Gastroesophageal sphincter (tissue), 4 donors: ENCODE measurements around the gene ETV4. TPM values are rescaled to one million over a fixed set of nuclear protein-coding genes. Genes with fewer than 3 reads are reported as not detected.

Experiments used
- ATAC-seq: fragments of 150-250 bp; one replicate; pipeline ENCODE4 v1.9.1; 2016; ENCODE audit warnings: mild to moderate bottlenecking, moderate library complexity
- H3K27ac ChIP-seq, 4 donors: fragments of 200-600 bp; sonication (generic) in 3 of 4; 1 replicate in 3 of 4; 2 replicates in 1 of 4; pipeline ENCODE4 v1.5.1; 2016 to 2019
- H3K27me3 ChIP-seq: fragments of 200-600 bp; sonication (generic); one replicate; pipeline ENCODE4 v1.5.1; 2019
- H3K36me3 ChIP-seq, 2 donors: fragments of 200-600 bp; sonication (generic); one replicate each; pipeline ENCODE4 v1.5.1; 2019; ENCODE audit warnings: control low read depth in 1 of 2
- H3K4me1 ChIP-seq, 3 donors: fragments of 200-600 bp; sonication (generic); 1 replicate in 2 of 3; 2 replicates in 1 of 3; pipeline ENCODE4 v1.5.1; 2016 to 2019; ENCODE audit warnings: control low read depth in 2 of 3
- H3K4me3 ChIP-seq, 2 donors: fragments of 200-600 bp; sonication (generic); one replicate each; pipeline ENCODE4 v1.5.1; 2019; ENCODE audit warnings: mild to moderate bottlenecking in 1 of 2, moderate library complexity in 1 of 2
- H3K9me3 ChIP-seq, 3 donors: fragments of 200-600 bp; sonication (generic); one replicate each; pipeline ENCODE4 v1.5.1; 2017 to 2019; ENCODE audit warnings: control low read depth in 2 of 3
- EP300 ChIP-seq: sonication (generic); formaldehyde crosslinking; IDR thresholded peaks from one replicate; pipeline ENCODE4 v1.6.1; 2017; ENCODE audit warnings: antibody characterized with exemption, mild to moderate bottlenecking
- POLR2A ChIP-seq, 2 donors: fragments of 450-650 bp; IDR thresholded peaks; one replicate each; pipeline ENCODE4 v1.6.1; 2017; ENCODE audit warnings: antibody characterized with exemption in 2 of 2, mild to moderate bottlenecking in 2 of 2, moderate library complexity in 1 of 2
- POLR2AphosphoS5 ChIP-seq: sonication (generic); formaldehyde crosslinking; IDR thresholded peaks from one replicate; pipeline ENCODE4 v1.6.1; 2017; ENCODE audit warnings: antibody characterized with exemption
- WGBS, 2 donors: methylation state at CpG; one replicate each; pipeline ENCODE4 v1.1.5; 2018; ENCODE audit warnings: low coverage in 1 of 2; 5-methylcytosine and 5-hydroxymethylcytosine counted together
- total RNA-seq, 4 donors: library from RNA; depleted of rRNA; stranded (reverse); fragments of >200 nt; gene quantifications; one replicate each; pipeline ENCODE4 v1.1.0, GENCODE V29; 2016
- TF ChIP-seq, protein P1 (sequence below), 4 experiments: fragments of 200-600 bp in 2 of 4; fragments of 450-650 bp in 2 of 4; sonication (generic) in 1 of 4; IDR thresholded peaks; one replicate each; pipeline ENCODE4 v1.5.1; 2017 to 2019; ENCODE audit warnings: antibody characterized with exemption in 4 of 4, mild to moderate bottlenecking in 2 of 4, moderate library complexity in 2 of 4

The ETV4 gene
- total RNA-seq, 4 donors from 2014 or later: 0.67 to 2.6 (median 0.96) TPM; not detected in 1

DNA sequence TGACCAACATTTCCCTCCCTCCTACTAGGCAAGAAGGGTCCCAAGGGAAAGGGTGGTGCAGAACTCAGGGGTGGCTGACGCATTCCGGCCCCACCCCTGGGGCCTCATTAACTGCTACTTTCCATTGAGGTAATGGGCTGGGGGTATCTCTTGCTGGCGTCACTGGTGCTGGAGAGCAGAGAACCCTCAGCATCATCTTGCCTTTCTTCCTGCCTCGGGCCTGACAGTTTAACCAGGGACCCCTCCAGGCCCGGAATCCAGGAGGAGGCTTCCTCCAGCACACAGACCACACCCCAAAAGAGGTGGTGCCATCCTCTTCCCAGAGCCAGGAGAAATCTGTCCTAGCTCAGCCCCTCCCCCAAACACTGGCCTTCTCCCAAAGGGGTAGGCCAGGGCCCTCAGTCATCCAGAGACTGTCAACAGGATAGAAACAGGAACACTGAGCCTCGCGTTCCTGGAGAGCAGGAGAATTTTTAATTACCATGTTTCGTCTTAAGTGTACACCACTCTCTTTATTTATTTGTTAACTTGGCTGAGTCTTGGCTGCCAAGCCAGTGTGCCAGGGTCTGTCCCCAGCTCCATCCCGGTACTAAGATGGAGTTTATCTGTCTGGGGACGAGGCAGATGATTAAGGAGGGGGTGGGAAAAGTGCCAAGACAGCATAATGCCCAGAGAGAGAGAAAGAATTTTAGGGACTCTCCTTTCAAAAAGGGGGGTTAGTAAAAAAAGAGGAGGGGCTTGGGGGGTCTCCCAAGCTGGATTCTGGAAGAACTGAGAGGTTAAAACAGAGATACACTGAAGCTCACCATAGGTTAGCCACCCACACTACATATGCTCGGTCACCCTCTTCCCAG, 5.1 kb downstream of the ETV4 start:
- Histone ChIP-seq H3K9me3 (no peaks in the 10 kb centered on the region), H3K27me3 (peaks cover 45% of the 10 kb centered on the region), H3K36me3 (no peaks in the 10 kb centered on the region), H3K4me3 (no peak overlapping the region), H3K27ac (no peak overlapping the region), H3K4me1 (peaks cover 0 to 18% (median 8%) of the 10 kb centered on the region in 3 donors)
- TF ChIP-seq EP300 (no peak), POLR2A (IDR thresholded peaks at IDR 0.05) (no peak), POLR2AphosphoS5 (no peak)
- TF ChIP-seq, protein P1, sequence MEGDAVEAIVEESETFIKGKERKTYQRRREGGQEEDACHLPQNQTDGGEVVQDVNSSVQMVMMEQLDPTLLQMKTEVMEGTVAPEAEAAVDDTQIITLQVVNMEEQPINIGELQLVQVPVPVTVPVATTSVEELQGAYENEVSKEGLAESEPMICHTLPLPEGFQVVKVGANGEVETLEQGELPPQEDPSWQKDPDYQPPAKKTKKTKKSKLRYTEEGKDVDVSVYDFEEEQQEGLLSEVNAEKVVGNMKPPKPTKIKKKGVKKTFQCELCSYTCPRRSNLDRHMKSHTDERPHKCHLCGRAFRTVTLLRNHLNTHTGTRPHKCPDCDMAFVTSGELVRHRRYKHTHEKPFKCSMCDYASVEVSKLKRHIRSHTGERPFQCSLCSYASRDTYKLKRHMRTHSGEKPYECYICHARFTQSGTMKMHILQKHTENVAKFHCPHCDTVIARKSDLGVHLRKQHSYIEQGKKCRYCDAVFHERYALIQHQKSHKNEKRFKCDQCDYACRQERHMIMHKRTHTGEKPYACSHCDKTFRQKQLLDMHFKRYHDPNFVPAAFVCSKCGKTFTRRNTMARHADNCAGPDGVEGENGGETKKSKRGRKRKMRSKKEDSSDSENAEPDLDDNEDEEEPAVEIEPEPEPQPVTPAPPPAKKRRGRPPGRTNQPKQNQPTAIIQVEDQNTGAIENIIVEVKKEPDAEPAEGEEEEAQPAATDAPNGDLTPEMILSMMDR (IDR thresholded peaks at IDR 0.05): no peak
- WGBS, 2 donors: 61% methylated on average over 6 of the region's 11 CpGs; no CpG with 5 or more reads in 1 of the 2 donors
- no peak for ATAC-seq

DNA sequence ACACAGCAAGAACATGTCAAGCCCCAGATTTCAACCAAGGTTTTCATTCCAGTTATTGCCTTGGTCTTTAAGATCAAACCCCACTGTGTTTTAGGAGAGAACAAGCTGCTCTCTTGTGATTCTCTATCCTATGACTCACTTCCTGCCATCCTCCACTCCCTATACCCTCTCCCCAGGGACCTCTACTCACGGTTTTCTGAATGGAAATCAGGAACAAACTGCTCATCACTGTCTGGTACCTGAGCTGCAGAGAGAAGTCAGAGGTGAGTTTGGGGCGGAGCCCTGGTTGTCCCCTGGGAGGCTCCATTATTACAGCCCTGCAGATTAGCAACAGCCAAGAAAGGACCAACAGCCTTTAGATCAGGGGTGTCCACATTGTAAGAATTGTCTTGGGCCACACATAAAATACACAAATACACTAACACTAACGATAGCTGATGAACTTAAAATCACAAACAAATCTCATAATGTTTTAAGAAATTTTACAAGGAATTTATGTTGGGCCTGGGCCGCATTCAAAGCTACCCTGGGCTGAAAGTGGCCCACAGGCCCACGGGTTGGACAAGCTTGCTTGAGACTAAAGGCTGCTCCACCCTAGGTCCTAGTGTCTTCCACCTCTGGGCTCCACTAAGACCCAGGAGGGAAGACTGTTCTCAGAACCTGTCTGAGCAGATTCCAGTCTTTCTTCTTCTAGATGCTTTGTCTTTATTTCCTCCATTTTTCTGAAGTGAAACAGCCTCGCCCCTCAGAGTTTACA, 9.7 kb downstream of the ETV4 start:
- H3K4me1 ChIP-seq: peaks cover 0 to under 1% (median 0%) of the 10 kb centered on the region in 3 donors
- no peak overlapping the region for H3K4me3 ChIP-seq
- TF ChIP-seq POLR2AphosphoS5: no peak
- TF ChIP-seq, protein P1 (IDR thresholded peaks at IDR 0.05): no peak
- no peak for TF ChIP-seq EP300
- no peak for TF ChIP-seq POLR2A (IDR thresholded peaks at IDR 0.05)
- no peaks in the 10 kb centered on the region for H3K27me3 ChIP-seq
- no peak overlapping the region for H3K27ac ChIP-seq
- WGBS, 2 donors: 77 to 79% methylated on average over 3 to 6 of the region's 6 CpGs
- no peaks in the 10 kb centered on the region for H3K9me3 ChIP-seq
- ATAC-seq: no peak
- no peaks in the 10 kb centered on the region for H3K36me3 ChIP-seq

DNA sequence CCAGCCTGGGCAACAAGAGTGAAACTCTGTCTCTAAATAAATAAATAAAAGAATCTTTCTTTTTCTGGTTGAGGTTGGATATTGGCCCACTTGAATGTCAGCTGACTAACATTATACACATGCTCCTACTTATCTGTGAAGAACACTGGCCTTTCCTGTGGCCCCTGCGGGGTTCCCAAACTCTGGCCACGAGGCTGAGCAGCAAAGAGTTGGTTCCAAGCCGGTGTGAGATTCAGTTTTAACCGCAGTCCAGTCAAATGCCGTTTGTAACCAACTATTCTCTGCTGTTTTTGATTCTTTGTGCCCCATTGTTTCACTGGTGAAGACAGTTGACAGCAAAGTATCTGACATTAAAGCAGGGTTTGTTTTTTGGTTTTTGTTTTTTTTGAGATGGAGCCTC, 11.2 kb downstream of the ETV4 start:
- 83 to 93% methylated on average over 2 to 5 of the region's 5 CpGs for WGBS, 2 donors
- Histone ChIP-seq H3K4me1 (peaks cover 0 to 16% (median 10%) of the 10 kb centered on the region in 3 donors), H3K9me3 (no peaks in the 10 kb centered on the region), H3K27me3 (no peaks in the 10 kb centered on the region), H3K4me3 (no peak overlapping the region), H3K27ac (no peak overlapping the region), H3K36me3 (no peaks in the 10 kb centered on the region)
- TF ChIP-seq POLR2A (IDR thresholded peaks at IDR 0.05): no peak
- no peak for TF ChIP-seq EP300
- TF ChIP-seq, protein P1 (IDR thresholded peaks at IDR 0.05): no peak
- no peak for TF ChIP-seq POLR2AphosphoS5
- no peak for ATAC-seq

DNA sequence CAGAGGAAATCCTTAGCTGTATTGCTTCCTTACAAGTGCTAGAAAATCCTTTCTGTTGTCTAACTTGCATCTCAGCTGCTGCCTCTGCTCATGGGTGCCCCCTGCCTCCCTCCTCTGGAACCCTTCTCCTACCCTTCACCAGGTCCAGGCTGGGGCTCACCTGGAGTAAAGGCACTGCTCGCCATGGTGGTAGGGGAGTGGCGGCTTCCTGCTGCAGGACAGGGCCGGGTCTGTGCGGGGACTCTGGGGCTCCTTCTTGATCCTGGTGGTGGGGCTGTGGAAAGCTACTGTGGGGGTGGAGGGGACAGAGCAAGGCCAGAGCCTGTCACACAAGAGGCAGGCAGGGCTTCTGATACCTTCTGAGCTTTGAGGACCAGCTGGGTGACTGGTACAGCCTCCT, 12.4 kb downstream of the ETV4 start:
- H3K9me3 ChIP-seq: no peaks in the 10 kb centered on the region
- no peaks in the 10 kb centered on the region for H3K27me3 ChIP-seq
- no peak overlapping the region for H3K4me3 ChIP-seq
- TF ChIP-seq EP300: no peak
- TF ChIP-seq POLR2AphosphoS5: no peak
- TF ChIP-seq, protein P1 (IDR thresholded peaks at IDR 0.05): no peak
- no peak for TF ChIP-seq POLR2A (IDR thresholded peaks at IDR 0.05)
- H3K4me1 ChIP-seq: peaks cover 0 to 19% (median 11%) of the 10 kb centered on the region in 3 donors
- no peaks in the 10 kb centered on the region for H3K36me3 ChIP-seq
- H3K27ac ChIP-seq: no peak overlapping the region
- WGBS, 2 donors: no CpG with 5 or more reads among the region's 4 CpGs
- ATAC-seq: no peak
